ENCODE data around the gene STRAP. TPM values are rescaled to one million over a fixed set of nuclear protein-coding genes. Genes with fewer than 3 reads are reported as not detected.
"Not testable (repeated sequence)": the region's sequence is repeated elsewhere in the genome, so short reads cannot be mapped to it uniquely, and the experiment has no call there.

Gene STRAP
- polyA plus RNA-seq, 6 donors from 2014 or later = 87.8 to 164 (median 101) TPM

- not testable (repeated sequence) for DNase-seq
Observed at GRCh38 chr12:15943519-15943918, 61.3 kb downstream of the STRAP start.

DNA sequence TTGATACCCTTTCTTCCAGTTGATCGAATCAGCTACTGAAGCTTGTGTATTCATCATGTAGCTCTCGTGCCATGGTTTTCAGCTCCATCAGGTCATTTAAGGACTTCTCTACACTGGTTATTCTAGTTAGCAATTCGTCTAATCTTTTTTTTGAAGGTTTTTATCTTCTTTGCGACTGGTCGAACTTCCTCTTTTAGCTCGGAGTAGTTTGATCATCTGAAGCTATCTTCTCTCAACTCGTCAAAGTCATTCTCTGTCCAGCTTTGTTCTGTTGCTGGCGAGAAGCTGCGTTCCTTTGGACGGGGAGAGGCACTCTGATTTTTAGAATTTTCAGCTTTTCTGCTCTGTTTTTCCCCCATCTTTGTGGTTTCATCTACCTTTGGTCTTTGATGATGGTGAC lies 66.3 kb downstream of the STRAP start:
- not testable (repeated sequence) for H3K27me3 Mint-ChIP-seq; ATAC-seq (ENCODE audit: low read depth in 2 of 2); DNase-seq; H3K27ac Mint-ChIP-seq; H3K4me3 Mint-ChIP-seq; H3K36me3 Mint-ChIP-seq
- peaks cover 23 to 54% (median 26%) of the 10 kb centered on the region in 3 donors for H3K4me1 Mint-ChIP-seq
- H3K9me3 Mint-ChIP-seq = peaks cover 5 to 22% (median 8%) of the 10 kb centered on the region in 7 donors

More at GRCh38 chr12:15943519-15943918, 61.3 kb downstream of the STRAP start:
- Mint-ChIP-seq H3K9me3 (peaks cover 5 to 20% (median 16%) of the 10 kb centered on the region in 7 donors), H3K36me3 (peaks cover 12 to 15% of the 10 kb centered on the region in 2 donors), H3K4me1 (peaks cover 27 to 47% (median 30%) of the 10 kb centered on the region in 3 donors)
- H3K27ac Mint-ChIP-seq; H3K4me3 Mint-ChIP-seq; H3K27me3 Mint-ChIP-seq; ATAC-seq (ENCODE audit: low read depth in 2 of 2): not testable (repeated sequence)

Other genes starting within 250 kb of the STRAP start
- gene EPS8, start 93.0 kb upstream of the STRAP start, polyA plus RNA-seq (ENCODE audit: low read depth in 6 of 6) = 1 to 10 TPM in 3 of 6 donors, under 1 TPM in 3; 0.49 to 1.3 (median 0.90) TPM
- gene DERA, start 28.9 kb downstream of the STRAP start, polyA plus RNA-seq (ENCODE audit: low read depth in 6 of 6) = 10 to 100 TPM; 40.4 to 51.5 (median 46.9) TPM

Measured in naive B cell (primary cell).